GM10266 (cell line): Measurements from ENCODE around the gene FAM209B.
"Not testable (repeated sequence)": the region's sequence is repeated elsewhere in the genome, so short reads cannot be mapped to it uniquely, and the experiment has no call there.

Source experiments
- DNase-seq: peaks from one replicate; pipeline ENCODE4 v3.0.0; 2012; ENCODE audit errors: extremely low spot score
- TF ChIP-seq, protein P1 (sequence below): IDR thresholded peaks from 2 replicates; pipeline ENCODE4 v1.5.1; 2012; ENCODE audit warnings: mild to moderate bottlenecking, low read depth; ENCODE audit not compliant: control insufficient read depth, insufficient read depth; ENCODE audit errors: missing control alignments

Gene FAM209B

DNA sequence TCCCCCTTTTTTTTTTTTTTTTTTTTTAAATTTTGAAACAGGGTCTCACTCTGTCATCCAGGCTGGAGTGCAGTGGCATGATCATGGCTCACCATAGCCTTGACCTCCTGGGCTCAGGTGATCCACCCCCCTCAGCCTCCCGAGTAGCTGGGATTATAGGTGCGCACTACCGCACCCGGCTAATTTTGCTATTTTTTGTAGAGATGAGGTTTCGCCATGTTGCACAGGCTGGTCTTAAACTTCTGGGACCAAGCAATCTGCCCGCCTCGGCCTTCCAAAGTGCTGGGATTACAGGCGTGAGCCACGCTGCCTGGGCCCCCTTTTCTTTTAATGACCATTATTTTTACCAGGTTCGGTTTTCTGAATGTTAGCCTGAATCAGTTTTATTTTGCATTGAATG, 13.5 kb upstream of the FAM209B start:
- TF ChIP-seq, protein P1, sequence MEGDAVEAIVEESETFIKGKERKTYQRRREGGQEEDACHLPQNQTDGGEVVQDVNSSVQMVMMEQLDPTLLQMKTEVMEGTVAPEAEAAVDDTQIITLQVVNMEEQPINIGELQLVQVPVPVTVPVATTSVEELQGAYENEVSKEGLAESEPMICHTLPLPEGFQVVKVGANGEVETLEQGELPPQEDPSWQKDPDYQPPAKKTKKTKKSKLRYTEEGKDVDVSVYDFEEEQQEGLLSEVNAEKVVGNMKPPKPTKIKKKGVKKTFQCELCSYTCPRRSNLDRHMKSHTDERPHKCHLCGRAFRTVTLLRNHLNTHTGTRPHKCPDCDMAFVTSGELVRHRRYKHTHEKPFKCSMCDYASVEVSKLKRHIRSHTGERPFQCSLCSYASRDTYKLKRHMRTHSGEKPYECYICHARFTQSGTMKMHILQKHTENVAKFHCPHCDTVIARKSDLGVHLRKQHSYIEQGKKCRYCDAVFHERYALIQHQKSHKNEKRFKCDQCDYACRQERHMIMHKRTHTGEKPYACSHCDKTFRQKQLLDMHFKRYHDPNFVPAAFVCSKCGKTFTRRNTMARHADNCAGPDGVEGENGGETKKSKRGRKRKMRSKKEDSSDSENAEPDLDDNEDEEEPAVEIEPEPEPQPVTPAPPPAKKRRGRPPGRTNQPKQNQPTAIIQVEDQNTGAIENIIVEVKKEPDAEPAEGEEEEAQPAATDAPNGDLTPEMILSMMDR = no peak
- DNase-seq = no peak

DNA sequence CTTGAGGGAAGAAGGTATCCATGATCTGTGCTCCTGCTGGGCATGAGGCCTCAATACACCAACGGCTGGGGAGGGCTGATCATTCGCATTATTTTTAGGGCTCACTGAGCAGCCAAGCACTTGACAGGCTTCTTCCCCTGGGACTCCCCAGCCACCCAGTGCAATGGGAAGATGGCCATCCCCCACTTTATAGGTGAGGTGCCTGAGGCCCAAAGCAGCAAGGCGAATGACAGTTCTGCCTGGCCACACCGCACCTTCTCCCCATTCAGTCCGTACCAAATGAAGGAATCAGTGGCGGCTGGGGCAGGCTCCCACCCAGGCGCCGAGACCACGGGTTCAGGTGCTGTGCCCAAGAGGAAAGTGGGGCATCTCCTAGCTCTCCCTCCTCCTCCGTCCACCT, 12.9 kb upstream of the FAM209B start:
- DNase-seq = no peak
- TF ChIP-seq, protein P1 = no peak

DNA sequence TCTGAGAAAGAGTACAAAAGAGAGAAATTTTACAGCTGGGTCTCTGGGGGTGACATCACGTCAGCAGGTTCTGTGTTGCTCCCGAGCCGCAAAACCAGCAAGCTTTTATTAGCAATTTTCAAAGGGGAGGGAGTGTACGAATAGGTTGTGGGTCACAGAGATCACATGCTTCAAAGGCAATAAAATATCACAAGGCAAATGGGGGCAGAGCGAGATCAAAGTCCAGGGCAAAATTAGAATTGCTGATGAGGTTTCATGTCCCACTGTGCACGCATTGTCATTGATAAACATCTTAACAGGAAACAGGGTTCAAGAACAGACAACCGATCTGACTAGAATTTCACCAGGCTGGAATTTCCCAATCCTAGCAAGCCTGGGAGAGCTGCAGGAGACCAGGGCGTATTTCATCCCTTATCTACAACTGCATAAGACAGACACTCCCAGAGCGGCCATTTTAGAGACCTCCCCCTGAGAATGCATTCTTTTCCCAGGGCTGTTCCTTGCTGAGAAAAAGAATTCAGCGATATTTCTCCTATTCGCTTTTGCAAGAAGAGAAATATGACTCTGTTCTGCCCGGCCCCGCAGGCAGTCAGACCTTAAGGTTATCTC, 12.2 kb upstream of the FAM209B start:
- not testable (repeated sequence) for DNase-seq

DNA sequence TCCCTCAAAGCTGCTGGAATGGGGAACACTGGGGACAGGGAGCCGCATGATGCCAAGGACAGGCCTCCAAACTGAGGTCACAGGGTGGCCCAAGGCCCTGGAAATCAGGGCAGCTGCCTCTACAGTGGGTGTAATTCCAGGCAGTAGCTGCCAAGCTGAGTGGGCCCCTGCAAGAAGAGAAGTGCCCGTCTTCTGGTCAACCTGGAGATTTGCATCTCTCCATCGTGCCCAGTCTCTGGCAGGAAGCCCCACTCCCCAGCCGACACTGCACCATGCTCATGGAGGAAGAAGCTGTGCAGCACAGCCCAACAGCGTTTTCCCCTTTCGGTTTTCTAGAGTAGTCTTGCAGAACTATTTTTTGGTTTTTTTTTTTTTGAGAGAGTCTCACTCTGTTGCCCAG, 10.7 kb upstream of the FAM209B start:
- TF ChIP-seq, protein P1 = no peak
- no peak for DNase-seq

DNA sequence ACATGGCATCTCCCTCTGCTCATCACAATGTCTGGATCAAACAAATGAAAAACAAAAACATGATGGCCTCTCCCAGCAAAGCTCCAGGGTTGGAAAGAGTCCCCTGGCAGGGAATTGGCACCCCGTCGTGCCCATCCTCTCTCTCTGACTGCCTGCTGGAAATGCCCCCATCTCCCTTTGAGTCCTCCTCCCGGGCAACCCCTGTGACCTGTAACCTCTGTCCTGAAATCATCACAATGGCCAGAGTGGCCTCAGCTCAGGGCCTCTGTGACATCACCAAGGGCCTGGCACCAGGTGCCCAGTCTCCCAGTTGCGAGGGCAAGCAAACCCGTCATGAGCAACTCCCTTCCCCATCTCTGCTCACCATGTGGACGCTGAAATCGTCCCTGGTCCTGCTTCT, 8.6 kb upstream of the FAM209B start, which contains the start of gene FAM209A:
TSS of gene FAM209A (plus strand) at position 301 of the 400 bp plus-strand sequence. CDS start at position 366, 65 bp downstream.
- DNase-seq = not testable (repeated sequence)

DNA sequence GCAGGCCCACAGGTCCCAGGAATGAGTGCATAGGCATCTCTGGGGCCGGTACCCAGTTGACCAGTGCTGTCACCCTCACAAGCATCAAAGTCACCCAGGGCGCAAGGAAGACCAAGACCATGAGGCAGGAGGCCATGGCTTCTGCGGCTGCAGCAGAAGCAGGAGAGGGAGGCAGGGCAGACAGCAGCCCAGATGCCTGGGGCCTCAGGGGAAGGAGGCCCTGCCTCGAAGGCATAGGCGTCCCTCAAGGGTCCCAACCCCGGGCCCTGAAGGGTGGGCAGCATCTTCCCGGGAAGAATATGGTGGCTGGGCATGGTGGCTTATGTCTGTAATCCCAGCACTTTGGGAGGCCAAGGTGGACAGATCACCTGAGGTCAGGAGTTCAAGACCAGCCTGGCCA, 5.5 kb upstream of the FAM209B start:
- TF ChIP-seq, protein P1 = no peak
- DNase-seq = no peak

DNA sequence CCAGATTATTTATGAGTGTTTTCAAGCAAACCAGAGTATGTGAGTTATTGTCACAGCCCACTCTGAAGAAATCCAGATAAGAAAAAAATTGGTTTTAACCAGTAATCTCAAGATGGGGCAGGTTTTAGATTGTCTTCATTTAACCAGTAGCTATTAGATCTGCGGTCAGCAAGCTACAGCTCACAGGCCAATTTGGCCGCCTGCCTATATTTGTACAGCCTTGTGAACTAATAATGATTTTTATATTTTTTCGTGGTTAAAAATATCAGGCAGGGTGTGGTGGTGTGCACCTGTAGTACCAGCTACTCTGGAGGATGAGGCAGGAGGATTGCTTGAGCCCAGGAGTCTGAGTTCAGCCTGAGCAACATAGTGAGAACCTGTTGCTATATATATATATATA, 5.0 kb downstream of the FAM209B start:
- DNase-seq = no peak

DNA sequence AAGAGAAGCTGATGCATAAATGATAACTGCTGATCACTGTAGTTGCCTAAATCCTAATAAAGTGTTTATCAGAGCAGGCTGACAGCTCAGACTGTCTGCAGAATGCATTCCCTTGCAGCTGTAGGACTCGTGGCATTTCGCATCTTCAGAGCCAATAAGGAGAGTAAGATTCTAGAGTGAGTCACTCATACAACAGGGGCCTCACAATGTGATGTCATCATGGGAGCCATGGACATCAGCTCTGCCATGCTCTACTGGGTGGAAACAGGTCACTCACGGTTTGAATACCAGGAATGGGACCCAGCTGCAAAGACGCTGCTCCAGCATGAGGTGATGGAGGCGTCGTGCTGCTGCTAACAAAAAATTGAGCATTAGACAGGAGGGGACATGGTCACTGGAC, 7.4 kb downstream of the FAM209B start:
- TF ChIP-seq, protein P1 = no peak

More for the DNA sequence above, 5.0 kb downstream of the FAM209B start:
- TF ChIP-seq, protein P1 = no peak

More for the DNA sequence above, 7.4 kb downstream of the FAM209B start:
- DNase-seq = no peak
